H1 (cell line): ENCODE results near the gene YARS1. TPM values are rescaled to one million over a fixed set of nuclear protein-coding genes. Genes with fewer than 3 reads are reported as not detected.

Source experiments
- ATF3 ChIP-seq: IDR thresholded peaks from 2 replicates; pipeline ENCODE4 v1.6.1; 2011; ENCODE audit warnings: low read depth, mild to moderate bottlenecking, low read length; ENCODE audit not compliant: insufficient read depth
- CHD7 ChIP-seq: fragments of 300-600 bp; sonication (generic); IDR thresholded peaks from 2 replicates; pipeline ENCODE4 v1.7.1; 2012; ENCODE audit warnings: low read length, moderate library complexity, mild to moderate bottlenecking, inconsistent platforms; ENCODE audit not compliant: insufficient replicate concordance
- GTF2F1 ChIP-seq: IDR thresholded peaks from 2 replicates; pipeline ENCODE4 v1.6.1; 2012; ENCODE audit warnings: low read depth, low read length, improper control_type of control experiment, borderline replicate concordance
- NANOG ChIP-seq: IDR thresholded peaks from 2 replicates; pipeline ENCODE4 v1.6.1; 2011; ENCODE audit warnings: low read length, low read depth, mild to moderate bottlenecking, inconsistent platforms; ENCODE audit not compliant: insufficient read depth, poor library complexity, severe bottlenecking
- RNF2 ChIP-seq: fragments of 200-900, 300-1000 bp; sonication (generic); IDR thresholded peaks from 2 replicates; pipeline ENCODE4 v1.7.1; 2016; ENCODE audit warnings: borderline replicate concordance, low read depth, mild to moderate bottlenecking, antibody characterized with exemption, low read length; ENCODE audit not compliant: poor library complexity, severe bottlenecking; ENCODE audit errors: missing control alignments
- TEAD4 ChIP-seq: IDR thresholded peaks from 2 replicates; pipeline ENCODE4 v1.6.1; 2012; ENCODE audit warnings: low read depth, low read length, inconsistent platforms, mixed read lengths
- polyA plus RNA-seq, 7 experiments: library from polyadenylated mRNA; depleted of rRNA in 3 of 7; stranded (reverse) in 5 of 7; unstranded in 2 of 7; fragments of >200 nt in 5 of 7; fragments of 200-250 nt in 2 of 7; gene quantifications; 1 replicate in 5 of 7; 2 replicates in 1 of 7; 4 replicates in 1 of 7; pipeline versions ENCODE4 v1.2.1 to v1.2.3, GENCODE V29; 2011 to 2013; ENCODE audit warnings: missing spikeins in 2 of 7, mixed read lengths in 2 of 7
- total RNA-seq: library from RNA; stranded (reverse); fragmentation: NEBNext Ultra II Directional; extraction: Animal tissue kit (Norgen Biotek cat#: 25700); gene quantifications from 2 replicates; pipeline ENCODE4 v1.2.1, GENCODE V29; 2021

The YARS1 gene
- total and polyA plus RNA-seq, 2 of the 8 experiments (the other 6 are each of a cell fraction or from before 2014, with no cell fraction given) = 47.1 to 226 TPM

GRCh38 chr1:32741413-32742198, 75.6 kb downstream of the YARS1 start (continued):
- TF ChIP-seq ATF3 = no peak
- TF ChIP-seq TEAD4 = no peak
- no peak for TF ChIP-seq GTF2F1
- no peak for TF ChIP-seq CHD7
- no peak for TF ChIP-seq RNF2
- no peak for TF ChIP-seq NANOG
